NOMO-1 (cell line): ENCODE data around the gene N4BP3.
"Not testable (repeated sequence)": the region's sequence is repeated elsewhere in the genome, so short reads cannot be mapped to it uniquely, and the experiment has no call there.

ENCODE experiments used
- DNase-seq, 2 experiments: peaks; one replicate each; lab custom pipeline; 2025; ENCODE audit not compliant: unreplicated experiment in 2 of 2; lab: John Stamatoyannopoulos, UW

N4BP3 gene

DNA sequence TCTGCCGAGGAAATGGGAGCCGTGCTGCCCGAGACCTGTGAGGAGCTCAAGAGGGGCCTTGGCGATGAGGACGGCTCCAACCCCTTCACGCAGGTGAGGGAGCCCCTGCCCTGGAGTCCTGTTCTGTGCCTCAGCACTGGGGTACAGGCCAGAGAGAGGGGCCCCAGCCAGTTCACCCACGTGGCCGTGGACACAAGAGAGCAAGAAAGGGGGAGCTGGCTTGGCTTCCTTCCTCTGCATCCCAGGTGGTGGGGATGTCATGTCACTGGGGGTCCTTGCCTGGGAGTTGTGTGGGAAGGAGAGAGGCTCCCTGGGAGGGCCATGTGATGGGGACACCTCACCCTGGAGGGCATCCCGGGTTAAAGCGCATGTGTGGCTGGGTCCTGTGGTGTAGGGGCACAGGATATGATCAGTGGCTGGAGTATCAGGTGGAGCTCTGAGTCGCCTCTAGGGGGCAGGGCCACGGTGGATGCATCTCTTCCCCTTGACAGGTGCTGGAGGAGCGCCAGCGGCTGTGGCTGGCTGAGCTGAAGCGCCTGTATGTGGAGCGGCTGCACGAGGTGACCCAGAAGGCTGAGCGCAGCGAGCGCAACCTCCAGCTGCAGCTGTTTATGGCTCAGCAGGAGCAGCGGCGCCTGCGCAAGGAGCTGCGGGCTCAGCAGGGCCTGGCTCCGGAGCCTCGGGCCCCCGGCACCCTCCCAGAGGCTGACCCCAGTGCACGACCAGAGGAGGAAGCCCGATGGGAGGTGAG lies 7.5 kb downstream of the N4BP3 start:
- DNase-seq: peak; percentile 39 to 40

DNA sequence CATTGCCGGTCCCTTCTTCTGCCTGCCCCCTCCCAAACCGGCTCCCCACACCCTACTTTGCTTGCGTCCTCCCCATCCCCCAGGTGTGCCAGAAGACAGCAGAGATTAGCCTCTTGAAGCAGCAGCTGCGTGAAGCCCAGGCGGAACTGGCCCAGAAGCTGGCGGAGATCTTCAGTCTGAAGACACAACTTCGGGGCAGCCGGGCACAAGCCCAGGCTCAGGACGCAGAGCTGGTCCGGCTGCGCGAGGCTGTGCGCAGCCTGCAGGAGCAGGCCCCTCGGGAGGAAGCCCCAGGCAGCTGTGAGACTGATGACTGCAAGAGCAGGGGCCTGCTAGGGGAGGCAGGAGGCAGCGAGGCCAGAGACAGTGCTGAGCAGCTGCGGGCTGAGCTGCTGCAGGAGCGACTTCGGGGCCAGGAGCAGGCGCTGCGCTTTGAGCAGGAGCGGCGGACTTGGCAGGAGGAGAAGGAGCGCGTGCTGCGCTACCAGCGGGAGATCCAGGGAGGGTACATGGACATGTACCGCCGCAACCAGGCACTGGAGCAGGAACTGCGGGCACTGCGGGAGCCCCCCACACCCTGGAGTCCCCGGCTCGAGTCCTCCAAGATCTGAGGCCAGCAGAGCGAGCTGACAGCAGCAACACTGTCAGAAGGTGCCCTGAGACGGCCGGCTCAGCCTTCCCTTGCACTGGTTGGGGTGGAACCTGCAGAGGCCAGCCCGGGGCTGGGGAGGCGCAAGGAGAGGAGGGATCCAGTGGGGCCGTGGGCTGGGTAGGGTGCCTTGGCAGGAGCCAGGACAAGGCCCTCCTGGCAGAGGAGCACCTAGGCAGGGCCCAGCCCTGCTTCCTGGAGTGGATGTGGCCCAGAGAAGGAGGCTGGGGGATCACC lies 8.3 kb downstream of the N4BP3 start:
- DNase-seq: no peak

DNA sequence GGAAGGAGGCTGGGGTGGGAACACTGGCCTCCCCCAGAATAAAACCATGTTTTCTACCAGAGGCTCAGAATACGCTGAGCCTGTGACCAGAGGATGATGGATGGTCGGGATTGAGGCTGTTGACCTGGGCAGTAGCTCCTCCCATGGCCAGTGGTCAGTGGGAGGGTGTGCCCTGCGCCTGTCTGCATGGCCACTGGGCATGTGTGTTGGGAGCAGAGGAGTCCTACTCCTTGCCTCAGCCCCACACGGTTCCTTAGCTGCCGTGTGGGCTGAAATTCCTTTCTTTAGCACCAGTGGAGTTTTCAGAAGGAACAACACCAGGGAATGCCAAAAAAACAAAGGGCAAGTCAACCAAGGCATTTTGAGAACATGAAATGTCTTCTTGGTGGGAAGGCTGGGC lies 9.0 kb downstream of the N4BP3 start:
- DNase-seq: no peak

DNA sequence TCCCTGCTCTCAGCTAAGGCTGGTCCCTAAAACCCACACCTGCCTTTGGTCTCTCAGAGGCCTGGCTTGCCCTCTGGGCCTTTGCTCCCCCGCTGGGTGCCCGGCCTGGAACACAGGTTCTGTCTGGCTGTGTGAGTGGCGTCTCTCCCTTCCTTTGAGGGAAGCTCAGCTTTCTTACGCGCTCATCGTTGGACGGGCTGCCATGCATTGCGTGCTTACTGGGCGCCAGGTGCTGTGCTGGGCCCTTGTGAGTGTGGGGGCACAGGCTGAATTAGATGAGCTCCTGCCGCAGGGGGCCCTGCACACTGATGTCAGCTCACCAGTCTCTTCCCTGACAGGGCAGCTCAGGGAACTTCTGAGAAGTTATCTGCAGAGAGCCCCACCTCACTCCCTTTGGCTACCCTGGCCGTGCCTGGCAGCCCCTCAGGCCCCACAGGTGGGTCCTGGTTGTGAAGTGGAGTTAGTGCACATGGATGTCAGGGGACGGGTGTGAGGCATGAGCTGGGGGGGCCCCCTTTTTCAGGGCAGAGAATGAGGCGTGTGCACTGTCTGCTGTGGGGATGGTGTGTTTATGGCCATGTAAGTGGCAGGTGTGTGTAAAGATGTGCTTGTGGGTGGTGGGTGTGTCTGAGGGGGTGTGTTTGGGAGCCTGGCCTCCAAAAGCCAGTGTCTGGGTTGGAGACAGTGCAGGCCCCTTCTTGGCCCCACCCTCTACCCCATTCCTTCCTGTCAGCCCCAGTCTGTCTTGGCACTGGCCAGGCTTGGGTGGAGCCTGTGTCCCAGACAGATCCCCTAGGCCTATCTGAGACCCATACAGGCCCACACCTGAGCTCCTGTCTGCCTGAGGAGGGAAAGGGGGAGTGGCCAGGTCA lies 10.0 kb downstream of the N4BP3 start:
- DNase-seq: no peak

DNA sequence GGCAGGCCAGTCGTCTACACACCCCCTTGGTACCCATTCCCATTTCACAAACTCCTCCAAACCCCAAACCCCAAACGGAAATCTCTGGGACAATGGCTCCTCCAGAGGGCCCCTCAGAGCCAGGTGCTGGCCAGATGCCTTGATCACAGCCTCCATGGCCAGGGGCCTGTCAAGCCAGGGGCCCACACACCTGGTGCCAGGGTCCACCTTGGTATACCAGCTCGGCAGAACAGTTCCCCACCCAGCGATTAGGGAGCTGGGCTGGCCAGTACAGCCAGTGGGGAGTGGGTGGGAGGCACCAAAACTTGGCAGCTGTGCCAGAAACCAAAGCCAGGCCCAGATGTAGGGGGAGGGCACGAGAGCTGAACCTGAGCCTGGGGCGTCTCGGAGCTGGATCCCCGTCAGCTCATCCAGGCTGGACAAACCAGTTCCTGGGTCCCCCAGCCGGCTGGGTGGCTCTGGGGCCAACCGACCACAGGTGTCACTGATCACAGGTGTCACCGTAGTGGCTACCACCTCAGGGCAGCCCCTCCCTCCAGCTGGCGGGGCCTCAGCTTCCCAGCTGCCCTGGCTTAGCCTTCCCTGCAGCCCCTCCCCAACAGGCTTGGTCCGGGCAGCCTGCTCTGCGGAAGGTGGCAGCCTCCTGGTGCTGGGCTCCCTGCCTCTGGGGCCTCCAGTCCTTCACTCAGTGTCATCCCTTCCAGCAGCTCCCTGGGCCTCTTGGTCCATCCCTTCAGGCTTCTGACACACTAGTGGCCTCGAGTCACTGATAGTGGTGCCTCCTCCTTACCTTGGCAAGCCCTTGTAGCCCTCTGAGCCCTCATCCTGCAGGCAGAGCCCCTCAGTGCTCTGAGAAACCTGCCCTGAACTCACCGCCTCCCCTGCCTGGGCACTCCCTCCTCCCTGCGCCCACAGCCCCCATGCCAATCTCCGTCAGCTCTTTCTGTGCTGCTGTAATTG lies 10.9 kb downstream of the N4BP3 start:
- no peak for DNase-seq

DNA sequence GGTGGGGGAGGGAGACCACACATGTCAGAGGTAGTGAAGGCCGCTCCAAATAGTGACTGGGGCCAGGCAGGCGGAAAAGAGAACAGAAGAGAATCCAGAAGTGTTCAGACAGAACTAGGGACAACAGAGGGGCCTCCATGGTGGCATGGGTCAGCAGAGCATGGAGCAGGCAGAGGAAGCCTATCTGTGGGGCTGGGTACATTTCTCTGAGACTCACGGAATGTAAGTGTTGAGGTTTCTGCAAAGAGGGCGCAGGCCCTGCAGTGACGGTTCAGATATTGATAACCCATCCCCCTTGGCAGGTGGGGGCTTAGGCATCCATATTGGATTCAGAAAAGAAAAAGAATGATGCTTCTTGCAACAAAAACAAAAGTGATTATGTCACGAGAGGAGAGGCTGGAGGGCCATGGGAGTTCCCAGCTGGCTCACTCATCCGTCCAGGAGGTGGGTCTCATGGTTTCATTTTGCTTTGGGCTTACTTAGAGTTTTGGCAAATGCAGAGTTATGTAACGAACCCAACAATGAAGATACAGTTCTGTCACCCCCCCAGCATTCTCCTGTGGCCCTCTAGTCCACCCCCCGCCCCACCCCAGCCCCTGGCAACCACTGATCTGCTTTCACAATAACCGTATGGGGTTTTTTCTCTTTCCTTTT lies 12.0 kb downstream of the N4BP3 start:
- no peak for DNase-seq

DNA sequence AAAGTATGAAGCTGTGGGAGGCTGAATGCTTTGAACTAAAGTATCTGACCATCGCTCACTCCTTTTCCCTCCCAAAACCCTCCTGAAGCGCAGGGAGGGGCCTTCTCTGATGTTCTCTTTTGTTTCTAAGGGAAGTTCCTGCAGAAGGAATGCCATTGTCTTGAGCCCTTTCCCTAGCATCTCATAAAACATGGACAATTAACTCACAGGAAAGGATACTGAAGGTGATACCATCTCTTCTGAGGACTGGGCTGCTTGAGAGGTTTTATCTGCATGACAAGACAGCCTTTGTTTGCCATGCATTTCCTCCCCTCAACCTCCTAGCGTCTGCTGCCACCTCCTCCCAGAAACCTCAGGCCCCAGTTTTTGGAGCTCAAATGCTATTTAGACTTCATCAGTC lies 13.2 kb downstream of the N4BP3 start:
- no peak for DNase-seq

DNA sequence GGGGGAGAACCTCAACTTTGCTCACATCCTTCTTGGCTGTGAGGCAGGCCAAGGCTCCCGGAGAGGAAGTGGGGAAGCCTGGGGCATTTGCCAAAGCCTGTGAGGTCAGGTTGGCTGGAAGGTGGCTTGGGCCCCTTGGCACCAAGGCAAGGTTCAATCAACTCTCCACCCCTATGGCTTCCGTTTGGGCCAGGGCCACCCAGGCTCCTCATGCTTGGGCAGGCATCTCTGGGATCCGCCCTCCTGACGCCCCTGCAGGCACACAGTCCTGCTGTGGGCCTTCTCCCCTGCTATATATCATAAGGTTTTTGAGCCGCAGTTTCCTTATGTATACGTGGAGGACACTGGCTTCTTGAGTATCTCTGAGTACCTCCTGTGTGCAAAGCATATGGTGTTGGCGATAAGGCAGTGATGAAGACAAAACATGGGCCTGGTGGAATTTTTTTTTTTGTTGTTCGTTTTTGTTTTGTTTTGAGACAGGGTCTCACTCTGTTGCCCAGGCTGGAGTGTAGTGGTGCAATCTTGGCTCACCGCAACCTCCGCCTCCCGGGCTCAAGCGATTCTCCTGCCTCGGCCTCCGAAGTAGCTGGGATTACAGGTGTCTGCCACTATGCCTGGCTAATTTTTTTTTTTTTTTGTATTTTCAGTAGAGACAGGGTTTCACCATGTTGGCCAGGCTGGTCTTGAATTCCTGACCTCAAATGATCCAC lies 14.1 kb downstream of the N4BP3 start:
- DNase-seq: not testable (repeated sequence)

DNA sequence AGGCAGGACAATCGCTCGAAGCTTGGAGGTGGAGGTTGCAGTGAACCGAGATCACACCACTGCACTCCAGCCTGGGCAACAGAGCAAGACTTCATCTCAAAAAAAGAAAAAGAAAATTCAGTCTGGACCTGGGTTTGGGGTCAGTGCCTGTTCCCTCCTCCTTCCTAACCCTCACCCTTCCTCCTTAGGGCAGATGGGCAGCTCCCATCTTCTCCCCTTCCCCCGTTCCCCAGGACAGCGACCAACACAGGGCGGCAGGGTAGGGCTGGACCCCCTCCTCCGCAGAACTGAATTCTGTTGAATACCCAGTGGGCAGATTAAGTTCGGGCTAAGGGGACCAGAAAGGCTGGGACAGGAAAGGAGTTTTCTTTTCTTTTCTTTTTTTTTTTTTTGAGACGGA lies 16.0 kb downstream of the N4BP3 start:
- no peak for DNase-seq

DNA sequence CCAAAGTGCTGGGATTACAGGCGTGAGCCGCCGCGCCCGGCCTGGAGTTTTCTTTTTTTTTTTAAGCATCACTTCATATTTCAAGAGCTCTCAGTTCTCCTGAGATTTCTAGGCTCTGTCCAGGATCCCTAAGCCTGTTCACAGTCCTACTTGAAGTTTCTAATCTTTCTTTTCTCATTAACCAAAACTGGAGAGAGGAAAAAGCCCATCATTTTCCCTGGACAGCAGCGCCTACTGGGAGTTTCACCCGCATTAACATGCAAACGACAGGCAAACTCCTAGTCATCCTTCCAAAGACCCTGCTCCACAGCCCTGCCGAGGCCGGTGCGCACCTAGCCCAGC lies 16.9 kb downstream of the N4BP3 start:
- not testable (repeated sequence) for DNase-seq

DNA sequence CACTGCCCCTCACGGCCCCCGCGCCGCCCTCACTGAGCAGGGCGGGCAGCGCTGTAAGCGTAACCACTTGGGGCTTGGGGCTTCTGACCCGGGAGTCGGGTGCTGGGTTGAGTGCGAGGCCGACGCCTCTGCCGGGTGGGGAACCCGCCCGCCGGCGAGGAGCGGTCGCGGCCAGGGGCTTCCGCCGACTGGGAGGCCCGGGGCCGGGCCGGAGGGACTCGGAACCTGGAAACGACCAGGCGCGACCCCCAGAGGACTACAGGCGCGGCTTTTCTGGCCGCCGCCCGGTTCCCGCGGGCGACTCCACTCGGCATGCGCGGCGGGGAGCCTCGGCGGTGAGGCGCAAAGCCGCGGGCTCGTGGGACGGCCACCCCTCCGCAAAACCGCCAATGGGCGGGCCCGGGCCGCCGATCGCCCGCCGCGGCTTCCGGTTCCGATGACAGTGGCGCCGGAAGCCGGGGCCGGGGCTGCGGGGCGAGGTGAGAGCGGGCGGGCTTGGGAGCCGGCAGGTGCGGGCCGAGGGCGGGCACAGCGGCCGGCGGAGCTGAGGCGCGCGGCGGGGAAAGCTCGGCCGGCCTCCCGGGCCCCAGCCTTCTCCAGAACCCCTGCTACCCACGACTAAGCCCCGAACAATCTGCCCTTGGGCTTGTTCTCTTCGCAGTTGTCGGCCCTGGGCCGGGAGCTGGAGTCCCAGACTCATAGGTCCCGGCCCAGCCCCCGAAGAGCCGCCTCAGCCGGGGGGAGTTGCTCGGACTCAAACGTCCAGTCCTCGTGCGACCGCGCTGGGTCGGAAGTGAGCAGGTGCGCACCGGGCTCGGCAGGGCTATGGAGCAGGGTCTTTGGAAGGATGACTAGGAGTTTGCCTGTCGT lies 17.5 kb downstream of the N4BP3 start, which contains the start of gene RMND5B:
Gene RMND5B (plus strand): TSS at position 439 of the 870 bp plus-strand sequence. CDS start 7,106 bp downstream, outside the sequence.
- peak; percentile 73 to 90 for DNase-seq

DNA sequence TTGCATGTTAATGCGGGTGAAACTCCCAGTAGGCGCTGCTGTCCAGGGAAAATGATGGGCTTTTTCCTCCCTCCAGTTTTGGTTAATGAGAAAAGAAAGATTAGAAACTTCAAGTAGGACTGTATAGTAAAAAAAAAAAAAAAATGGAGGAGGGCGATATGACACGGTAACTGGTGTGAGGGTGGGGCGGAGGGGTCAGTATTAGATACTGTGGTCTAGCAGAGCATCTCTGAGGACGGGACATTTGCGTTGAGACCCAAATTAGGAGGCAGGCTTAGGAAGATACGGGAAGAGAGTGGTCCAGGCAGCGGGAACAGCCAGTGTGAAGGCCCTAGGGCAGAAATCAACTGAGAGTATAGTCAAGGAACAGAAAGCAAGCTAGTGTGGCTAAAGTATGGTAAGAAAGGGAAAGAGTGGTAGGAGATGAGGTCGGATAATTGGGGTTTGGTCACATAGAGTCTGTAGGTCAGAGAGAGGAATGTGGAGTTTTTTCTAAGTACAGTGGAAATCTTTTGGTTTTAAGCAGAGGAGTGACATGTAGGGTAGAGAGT lies 18.2 kb downstream of the N4BP3 start:
- no peak for DNase-seq

DNA sequence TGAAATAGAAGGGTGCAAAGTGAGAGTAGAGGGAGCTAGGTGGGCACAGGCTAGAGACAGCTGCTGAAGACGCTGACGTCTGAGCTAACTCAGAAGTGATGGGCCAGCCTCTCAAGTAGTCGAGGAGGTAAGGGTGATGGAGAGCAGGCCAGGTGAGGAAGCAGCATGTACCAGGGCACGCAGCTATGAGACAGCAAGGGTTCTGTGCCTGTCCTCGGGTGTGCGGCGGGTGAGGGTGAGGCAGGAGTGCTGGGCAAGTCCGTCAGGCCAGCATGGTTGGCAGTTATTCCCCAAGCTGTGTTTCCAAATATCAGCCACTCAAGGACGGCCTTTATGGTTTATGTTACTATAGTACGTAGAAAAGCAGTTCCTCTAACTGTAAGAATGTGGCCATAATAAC lies 23.7 kb downstream of the N4BP3 start:
- DNase-seq: no peak

DNA sequence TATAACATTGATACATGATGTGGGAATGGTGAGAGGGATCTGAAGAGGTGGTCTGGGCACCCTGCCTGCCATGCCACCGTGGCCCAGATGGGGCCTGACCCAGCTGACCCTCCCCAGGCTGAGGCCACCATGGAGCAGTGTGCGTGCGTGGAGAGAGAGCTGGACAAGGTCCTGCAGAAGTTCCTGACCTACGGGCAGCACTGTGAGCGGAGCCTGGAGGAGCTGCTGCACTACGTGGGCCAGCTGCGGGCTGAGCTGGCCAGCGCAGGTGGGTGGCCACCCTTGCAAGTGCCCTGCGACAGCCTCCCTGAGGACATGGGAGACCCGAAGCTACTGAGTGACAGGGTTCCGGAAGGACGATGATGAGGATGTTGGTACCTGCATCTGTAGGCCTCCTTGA lies 24.7 kb downstream of the N4BP3 start:
- DNase-seq: no peak

DNA sequence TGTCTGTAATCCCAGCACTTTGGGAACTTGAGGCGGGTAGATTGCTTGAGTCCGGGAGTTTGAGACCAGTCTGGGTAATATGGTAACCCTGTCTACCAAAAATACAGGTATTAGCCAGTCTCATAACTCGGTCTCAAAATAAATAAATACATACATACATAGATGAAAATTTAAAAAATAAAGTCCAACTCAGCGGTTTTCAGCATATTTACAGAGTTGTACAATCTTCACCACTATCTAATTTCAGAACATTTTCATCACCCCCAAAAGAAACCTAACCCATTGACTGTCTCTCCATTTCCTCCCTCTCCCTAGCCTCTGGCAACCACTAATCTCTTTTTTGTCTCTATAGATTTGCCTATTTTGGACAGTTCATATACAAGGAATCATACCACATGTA lies 28.2 kb downstream of the N4BP3 start:
- no peak for DNase-seq

DNA sequence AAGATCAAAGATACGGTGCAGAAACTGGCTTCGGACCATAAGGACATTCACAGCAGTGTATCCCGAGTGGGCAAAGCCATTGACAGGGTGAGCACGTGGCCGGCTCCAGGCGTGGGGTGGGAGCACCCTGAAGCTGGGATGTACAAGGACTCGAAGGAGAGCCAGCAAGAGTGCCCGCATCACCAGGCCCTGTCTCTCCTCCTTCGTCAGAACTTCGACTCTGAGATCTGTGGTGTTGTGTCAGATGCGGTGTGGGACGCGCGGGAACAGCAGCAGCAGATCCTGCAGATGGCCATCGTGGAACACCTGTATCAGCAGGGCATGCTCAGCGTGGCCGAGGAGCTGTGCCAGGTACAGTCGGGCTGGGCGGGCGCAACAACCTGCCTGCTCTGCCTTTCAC lies 29.3 kb downstream of the N4BP3 start:
- no peak for DNase-seq

DNA sequence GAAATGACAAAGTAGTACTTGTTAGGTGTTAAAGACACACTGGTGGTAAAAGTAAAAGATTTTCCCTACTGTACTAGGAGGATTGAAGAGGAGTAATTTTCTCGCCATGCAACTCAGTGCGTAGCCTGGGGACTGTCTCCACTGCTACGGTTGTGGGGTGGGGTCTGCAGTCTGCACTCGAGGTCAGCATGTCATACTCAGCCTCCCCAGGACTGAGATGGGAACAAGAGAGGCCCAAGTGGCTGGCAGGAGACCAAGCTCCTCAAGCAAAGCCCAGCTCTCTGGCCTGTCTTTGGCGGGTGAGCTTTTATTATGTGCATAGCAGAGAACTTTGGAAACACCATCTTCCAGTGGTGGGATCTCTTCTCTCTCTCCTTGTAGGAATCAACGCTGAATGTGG lies 29.9 kb downstream of the N4BP3 start:
- DNase-seq: no peak

DNA sequence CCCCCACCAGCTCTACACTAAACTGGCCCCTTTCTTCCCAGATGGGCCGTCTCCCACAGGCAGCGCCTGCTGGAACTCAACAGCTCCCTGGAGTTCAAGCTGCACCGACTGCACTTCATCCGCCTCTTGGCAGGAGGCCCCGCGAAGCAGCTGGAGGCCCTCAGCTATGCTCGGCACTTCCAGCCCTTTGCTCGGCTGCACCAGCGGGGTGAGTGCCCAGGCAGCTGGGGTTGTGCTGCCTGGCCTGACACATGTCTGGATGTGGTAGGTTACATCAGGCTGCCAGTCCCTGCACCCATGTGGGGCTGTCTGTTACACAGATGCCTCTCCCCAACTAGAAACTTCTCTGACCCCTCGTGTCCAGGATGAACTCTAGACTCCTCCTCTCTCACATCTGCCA lies 30.6 kb downstream of the N4BP3 start:
- no peak for DNase-seq
